Measurements from ENCODE around the gene RPS6KA2.
"Not testable (repeated sequence)": the region's sequence is repeated elsewhere in the genome, so short reads cannot be mapped to it uniquely, and the experiment has no call there.

Gene RPS6KA2

GRCh38 chr6:166588691-166589336 is 38.2 kb downstream of the RPS6KA2 start:
- DNase-seq = no peak

GRCh38 chr6:166587631-166588413 is 39.2 kb downstream of the RPS6KA2 start:
- peak; percentile 23 for DNase-seq

GRCh38 chr6:166586424-166587156 is 40.5 kb downstream of the RPS6KA2 start, which contains the start of gene RAMACL:
Gene RAMACL (minus strand): TSS chr6:166586678. CDS start chr6:166586477, 201 bp downstream.
- DNase-seq = no peak

- DNase-seq = no peak
Measured at GRCh38 chr6:166584853-166585429, 42.1 kb downstream of the RPS6KA2 start.

- DNase-seq = no peak
Measured at GRCh38 chr6:166584155-166584554, 42.9 kb downstream of the RPS6KA2 start.

GRCh38 chr6:166583230-166583965 is 43.7 kb downstream of the RPS6KA2 start:
- no peak for DNase-seq

GRCh38 chr6:166582258-166582657 is 44.8 kb downstream of the RPS6KA2 start:
- no peak for DNase-seq

- DNase-seq = not testable (repeated sequence)
Measured at GRCh38 chr6:166581801-166582200, 45.2 kb downstream of the RPS6KA2 start.

- no peak for DNase-seq
Measured at GRCh38 chr6:166581091-166581511, 46.0 kb downstream of the RPS6KA2 start.

- DNase-seq = no peak
Measured at GRCh38 chr6:166580076-166581050, 46.7 kb downstream of the RPS6KA2 start.

GRCh38 chr6:166579237-166579850 is 47.7 kb downstream of the RPS6KA2 start:
- no peak for DNase-seq

- no peak for DNase-seq
Measured at GRCh38 chr6:166578536-166579236, 48.4 kb downstream of the RPS6KA2 start.

GRCh38 chr6:166575205-166575604 is 51.8 kb downstream of the RPS6KA2 start:
- DNase-seq = no peak

GRCh38 chr6:166573511-166574216 is 53.4 kb downstream of the RPS6KA2 start:
- DNase-seq = no peak

GRCh38 chr6:166572370-166573261 is 54.4 kb downstream of the RPS6KA2 start:
- no peak for DNase-seq

- no peak for DNase-seq
Measured at GRCh38 chr6:166570929-166571713, 55.9 kb downstream of the RPS6KA2 start.

- no peak for DNase-seq
Measured at GRCh38 chr6:166569206-166569605, 57.8 kb downstream of the RPS6KA2 start.

Data from GDM1 (cell line).